Peyer's patch (tissue), 4 donors: ENCODE data around the gene PPP1CC.

Experiments used
- POLR2A ChIP-seq, 2 donors: fragments of 450-650 bp; IDR thresholded peaks; one replicate each; pipeline ENCODE4 v1.5.1; 2017; ENCODE audit warnings: antibody characterized with exemption in 2 of 2, mild to moderate bottlenecking in 2 of 2, moderate library complexity in 2 of 2
- TF ChIP-seq, protein P1 (sequence below), 6 experiments: fragments of 450-650 bp in 4 of 6; fragments of 200-600 bp in 2 of 6; sonication (generic) in 1 of 6; IDR thresholded peaks; one replicate each; pipeline ENCODE4 v1.5.1; 2017 to 2019; ENCODE audit warnings: antibody characterized with exemption in 6 of 6, mild to moderate bottlenecking in 3 of 6, moderate library complexity in 1 of 6

GRCh38 chr12:110677206-110677911 is 65.3 kb downstream of the PPP1CC start:
- TF ChIP-seq, protein P1, sequence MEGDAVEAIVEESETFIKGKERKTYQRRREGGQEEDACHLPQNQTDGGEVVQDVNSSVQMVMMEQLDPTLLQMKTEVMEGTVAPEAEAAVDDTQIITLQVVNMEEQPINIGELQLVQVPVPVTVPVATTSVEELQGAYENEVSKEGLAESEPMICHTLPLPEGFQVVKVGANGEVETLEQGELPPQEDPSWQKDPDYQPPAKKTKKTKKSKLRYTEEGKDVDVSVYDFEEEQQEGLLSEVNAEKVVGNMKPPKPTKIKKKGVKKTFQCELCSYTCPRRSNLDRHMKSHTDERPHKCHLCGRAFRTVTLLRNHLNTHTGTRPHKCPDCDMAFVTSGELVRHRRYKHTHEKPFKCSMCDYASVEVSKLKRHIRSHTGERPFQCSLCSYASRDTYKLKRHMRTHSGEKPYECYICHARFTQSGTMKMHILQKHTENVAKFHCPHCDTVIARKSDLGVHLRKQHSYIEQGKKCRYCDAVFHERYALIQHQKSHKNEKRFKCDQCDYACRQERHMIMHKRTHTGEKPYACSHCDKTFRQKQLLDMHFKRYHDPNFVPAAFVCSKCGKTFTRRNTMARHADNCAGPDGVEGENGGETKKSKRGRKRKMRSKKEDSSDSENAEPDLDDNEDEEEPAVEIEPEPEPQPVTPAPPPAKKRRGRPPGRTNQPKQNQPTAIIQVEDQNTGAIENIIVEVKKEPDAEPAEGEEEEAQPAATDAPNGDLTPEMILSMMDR (IDR thresholded peaks at IDR 0.05): no peak
- TF ChIP-seq POLR2A (IDR thresholded peaks at IDR 0.05): no peak
